CD4-positive, alpha-beta memory T cell (primary cell): Measurements from ENCODE around the gene NID1. TPM values are rescaled to one million over a fixed set of nuclear protein-coding genes. Genes with fewer than 3 reads are reported as not detected.
A peak's percentile ranks its signal among the peaks of the same experiment; 100 is the strongest.
"Not testable (repeated sequence)": the region's sequence is repeated elsewhere in the genome, so short reads cannot be mapped to it uniquely, and the experiment has no call there.

Source experiments
- CTCF ChIA-PET: fragments of 350-600 bp; sonication (Branson Sonifier 250); formaldehyde crosslinking; loops from one replicate; lab custom pipeline; 2021; ENCODE audit warnings: inconsistent platforms; ENCODE audit not compliant: partially characterized antibody; lab: Charles Lee
- POLR2A ChIA-PET: fragments of 350-600 bp; sonication (Branson Sonifier 250); formaldehyde crosslinking; loops from one replicate; lab custom pipeline; 2021; ENCODE audit not compliant: partially characterized antibody; lab: Charles Lee
- DNase-seq, 5 donors: peaks; one replicate each; pipeline versions ENCODE4 v3.0.0 to v3.0.0-alpha.2; 2020 to 2022; ENCODE audit warnings: mixed read lengths in 1 of 5
- H3K27ac ChIP-seq: one replicate; pipeline ENCODE4 v1.7.0; 2013; ENCODE audit warnings: low read depth, low read length
- H3K27me3 ChIP-seq: 2 replicates; pipeline ENCODE4 v1.7.0; 2013; ENCODE audit warnings: mild to moderate bottlenecking, low read length, moderate library complexity; ENCODE audit not compliant: insufficient read depth
- H3K36me3 ChIP-seq: 2 replicates; pipeline ENCODE4 v1.7.0; 2013; ENCODE audit warnings: mild to moderate bottlenecking, low read length, moderate library complexity; ENCODE audit not compliant: insufficient read depth
- H3K4me1 ChIP-seq: 2 replicates; pipeline ENCODE4 v1.7.0; 2013; ENCODE audit warnings: mild to moderate bottlenecking, low read length, moderate library complexity; ENCODE audit not compliant: insufficient read depth
- H3K4me3 ChIP-seq, 2 donors: one replicate each; pipeline ENCODE4 v1.7.0; 2013; ENCODE audit warnings: low read length in 2 of 2, mild to moderate bottlenecking in 1 of 2
- H3K9me3 ChIP-seq, 2 donors: one replicate each; pipeline ENCODE4 v1.7.0; 2013; ENCODE audit warnings: low read length in 2 of 2, control low read depth in 1 of 2; ENCODE audit not compliant: control insufficient read depth in 1 of 2
- H3K27ac Mint-ChIP-seq, 7 donors: one replicate each; pipeline ENCODE4 v1.8.0; 2020 to 2021; ENCODE audit warnings: mixed read lengths in 7 of 7, mild to moderate bottlenecking in 6 of 7, inconsistent platforms in 3 of 7, moderate library complexity in 3 of 7
- H3K27me3 Mint-ChIP-seq, 2 donors: one replicate each; pipeline ENCODE4 v1.8.0; 2020 to 2021; ENCODE audit warnings: mixed read lengths in 2 of 2
- H3K36me3 Mint-ChIP-seq, 2 donors: one replicate each; pipeline ENCODE4 v1.8.0; 2020 to 2021; ENCODE audit warnings: mixed read lengths in 2 of 2, inconsistent platforms in 1 of 2, mild to moderate bottlenecking in 1 of 2
- H3K4me1 Mint-ChIP-seq, 4 donors: one replicate each; pipeline ENCODE4 v1.8.0; 2020 to 2021; ENCODE audit warnings: mixed read lengths in 4 of 4, mild to moderate bottlenecking in 1 of 4
- H3K4me3 Mint-ChIP-seq, 8 donors: one replicate each; pipeline ENCODE4 v1.8.0; 2020 to 2021; ENCODE audit warnings: mixed read lengths in 8 of 8, mild to moderate bottlenecking in 7 of 8, moderate library complexity in 6 of 8, inconsistent platforms in 3 of 8
- H3K9me3 Mint-ChIP-seq, 8 donors: one replicate each; pipeline ENCODE4 v1.8.0; 2020 to 2021; ENCODE audit warnings: mixed read lengths in 8 of 8, mild to moderate bottlenecking in 5 of 8, inconsistent platforms in 3 of 8, moderate library complexity in 1 of 8
- intact Hi-C: fragments of 100-400 bp; cut with micrococcal nuclease; formaldehyde crosslinking; loops from one replicate; pipeline ENCODE4 v1.15.1; 2023
- polyA plus RNA-seq, 2 donors: library from polyadenylated mRNA; unstranded; fragments of 300-500 nt; fragmentation: Illumina TruSeq; gene quantifications; one replicate each; pipeline ENCODE4 v1.2.3, GENCODE V29; 2021
- total RNA-seq, 2 experiments: library from RNA; stranded (reverse); gene quantifications; one replicate each; pipeline ENCODE4 v1.2.3, GENCODE V29; 2021

The NID1 gene
- total and polyA plus RNA-seq, 4 experiments from 2014 or later, result 0.08 to 0.17 TPM; not detected in 2

DNA sequence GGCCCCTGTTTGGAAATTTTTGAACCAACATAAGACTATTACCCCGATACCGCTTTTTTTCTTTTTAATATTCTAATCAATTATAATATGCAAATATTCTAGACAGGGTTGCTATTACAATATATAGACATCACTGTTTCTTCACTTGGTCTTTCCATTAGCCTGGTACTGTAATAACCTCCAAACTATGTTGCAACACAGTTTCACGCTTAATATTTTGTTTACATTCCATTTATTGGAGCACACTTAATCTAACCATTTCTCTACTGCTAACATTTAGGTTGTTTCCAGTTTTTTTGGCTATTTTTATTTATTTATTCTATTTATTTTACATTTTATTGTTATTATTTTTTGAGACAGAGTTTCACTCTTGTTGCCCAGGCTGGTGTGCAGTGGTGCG lies 17.6 kb upstream of the NID1 start:
- peaks cover 0 to 1% (median under 1%) of the 10 kb centered on the region in 4 donors for H3K4me1 Mint-ChIP-seq
- no peak overlapping the region for H3K27ac Mint-ChIP-seq
- peaks cover 1 to 4% of the 10 kb centered on the region in 2 donors for H3K27me3 Mint-ChIP-seq
- Histone ChIP-seq H3K36me3 (no peaks in the 10 kb centered on the region), H3K9me3 (no peaks in the 10 kb centered on the region), H3K27ac (no peak overlapping the region), H3K4me1 (no peaks in the 10 kb centered on the region), H3K4me3 (no peak overlapping the region), H3K27me3 (no peaks in the 10 kb centered on the region)
- ChIA-PET POLR2A (no interaction called here), CTCF (no interaction called here)
- intact Hi-C loops, result no loop called here
- H3K36me3 Mint-ChIP-seq, result no peaks in the 10 kb centered on the region
- H3K9me3 Mint-ChIP-seq, result peaks cover 0 to 4% (median 0%) of the 10 kb centered on the region in 8 donors
- no peak overlapping the region for H3K4me3 Mint-ChIP-seq
- no peak for DNase-seq

GRCh38 chr1:236081546-236082227 lies 16.8 kb upstream of the NID1 start:
- POLR2A ChIA-PET, result no interaction called here

GRCh38 chr1:236079703-236080102 lies 14.8 kb upstream of the NID1 start:
- H3K4me3 Mint-ChIP-seq, result no peak overlapping the region
- H3K36me3 Mint-ChIP-seq, result no peaks in the 10 kb centered on the region
- peak overlapping the region in 1 of 7 donors; percentile 54 for H3K27ac Mint-ChIP-seq
- Histone ChIP-seq H3K27me3 (no peaks in the 10 kb centered on the region), H3K4me1 (no peaks in the 10 kb centered on the region), H3K4me3 (no peak overlapping the region), H3K27ac (no peak overlapping the region), H3K36me3 (no peaks in the 10 kb centered on the region), H3K9me3 (no peaks in the 10 kb centered on the region)
- no peaks in the 10 kb centered on the region for H3K27me3 Mint-ChIP-seq
- DNase-seq, result no peak
- CTCF ChIA-PET, result no interaction called here
- no peaks in the 10 kb centered on the region for H3K4me1 Mint-ChIP-seq
- peaks cover 0 to 4% (median 0%) of the 10 kb centered on the region in 8 donors for H3K9me3 Mint-ChIP-seq
- POLR2A ChIA-PET, result no interaction called here
- intact Hi-C loops, result no loop called here

More at GRCh38 chr1:236081546-236082227, 16.8 kb upstream of the NID1 start:
- intact Hi-C loops, result no loop called here
- H3K27ac ChIP-seq, result no peak overlapping the region
- H3K4me3 ChIP-seq, result no peak overlapping the region
- H3K36me3 ChIP-seq, result no peaks in the 10 kb centered on the region
- H3K27me3 ChIP-seq, result no peaks in the 10 kb centered on the region
- no peaks in the 10 kb centered on the region for H3K9me3 ChIP-seq
- no peak overlapping the region for H3K4me3 Mint-ChIP-seq
- H3K36me3 Mint-ChIP-seq, result no peaks in the 10 kb centered on the region
- DNase-seq, result no peak
- no peaks in the 10 kb centered on the region for H3K4me1 ChIP-seq
- CTCF ChIA-PET, result no interaction called here
- peaks cover 0 to 4% (median 0%) of the 10 kb centered on the region in 8 donors for H3K9me3 Mint-ChIP-seq
- peaks cover 0 to 1% (median 0%) of the 10 kb centered on the region in 4 donors for H3K4me1 Mint-ChIP-seq
- H3K27ac Mint-ChIP-seq, result peak overlapping the region in 1 of 7 donors; percentile 48
- peaks cover 0 to 4% of the 10 kb centered on the region in 2 donors for H3K27me3 Mint-ChIP-seq

DNA sequence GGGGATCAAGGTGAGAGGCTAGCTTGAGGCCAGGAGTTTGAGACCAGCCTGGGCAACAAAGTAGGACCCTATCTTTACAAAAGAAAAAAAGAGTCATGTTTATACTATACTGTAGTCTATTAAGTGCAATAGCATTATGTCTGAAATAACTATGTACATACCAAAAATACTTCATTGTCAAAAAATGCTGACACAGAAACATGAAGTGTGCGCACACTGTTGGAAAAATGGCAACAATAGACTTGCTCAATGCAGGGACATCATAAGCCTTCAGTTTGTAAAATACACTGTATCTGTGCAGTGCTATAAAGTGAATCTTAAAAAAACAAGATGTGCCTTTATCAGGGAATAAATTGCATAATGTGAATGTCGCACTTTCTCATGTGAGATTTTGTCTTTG lies 14.1 kb upstream of the NID1 start:
- H3K4me3 Mint-ChIP-seq, result no peak overlapping the region

GRCh38 chr1:236078077-236078476 lies 13.2 kb upstream of the NID1 start:
- intact Hi-C loops, H3K4me3 Mint-ChIP-seq, H3K4me1 ChIP-seq, CTCF ChIA-PET, H3K27ac Mint-ChIP-seq, H3K9me3 Mint-ChIP-seq, H3K9me3 ChIP-seq, H3K36me3 Mint-ChIP-seq, H3K27ac ChIP-seq, DNase-seq, POLR2A ChIA-PET, H3K36me3 ChIP-seq, H3K27me3 Mint-ChIP-seq, H3K27me3 ChIP-seq, H3K4me1 Mint-ChIP-seq, H3K4me3 ChIP-seq: not testable (repeated sequence)

More for the DNA sequence above, 14.1 kb upstream of the NID1 start:
- no peak overlapping the region for H3K4me3 ChIP-seq
- DNase-seq, result no peak
- Mint-ChIP-seq H3K9me3 (peaks cover 0 to 4% (median 0%) of the 10 kb centered on the region in 8 donors), H3K4me1 (no peaks in the 10 kb centered on the region), H3K27me3 (no peaks in the 10 kb centered on the region), H3K36me3 (no peaks in the 10 kb centered on the region), H3K27ac (no peak overlapping the region)
- H3K9me3 ChIP-seq, result no peaks in the 10 kb centered on the region
- ChIA-PET CTCF (no interaction called here), POLR2A (no interaction called here)
- no peaks in the 10 kb centered on the region for H3K36me3 ChIP-seq
- intact Hi-C loops, result no loop called here
- no peak overlapping the region for H3K27ac ChIP-seq
- H3K4me1 ChIP-seq, result no peaks in the 10 kb centered on the region
- H3K27me3 ChIP-seq, result no peaks in the 10 kb centered on the region

- Mint-ChIP-seq H3K4me3 (no peak overlapping the region), H3K36me3 (no peaks in the 10 kb centered on the region), H3K9me3 (peaks cover 0 to 7% (median 0%) of the 10 kb centered on the region in 8 donors), H3K4me1 (no peaks in the 10 kb centered on the region), H3K27ac (no peak overlapping the region), H3K27me3 (peaks cover 0 to 2% of the 10 kb centered on the region in 2 donors)
- Histone ChIP-seq H3K9me3 (no peaks in the 10 kb centered on the region), H3K27ac (no peak overlapping the region), H3K4me1 (no peaks in the 10 kb centered on the region), H3K36me3 (no peaks in the 10 kb centered on the region), H3K27me3 (no peaks in the 10 kb centered on the region), H3K4me3 (no peak overlapping the region)
- DNase-seq, result no peak
- intact Hi-C loops, result no loop called here
- POLR2A ChIA-PET, result no interaction called here
- CTCF ChIA-PET, result interaction anchor here (1.5 kb wide), 1 partner anchor 9 kb away, joined by 4 read pairs; no protein-coding TSS in a partner anchor
Measured at GRCh38 chr1:236075848-236076247, 11.0 kb upstream of the NID1 start.

DNA sequence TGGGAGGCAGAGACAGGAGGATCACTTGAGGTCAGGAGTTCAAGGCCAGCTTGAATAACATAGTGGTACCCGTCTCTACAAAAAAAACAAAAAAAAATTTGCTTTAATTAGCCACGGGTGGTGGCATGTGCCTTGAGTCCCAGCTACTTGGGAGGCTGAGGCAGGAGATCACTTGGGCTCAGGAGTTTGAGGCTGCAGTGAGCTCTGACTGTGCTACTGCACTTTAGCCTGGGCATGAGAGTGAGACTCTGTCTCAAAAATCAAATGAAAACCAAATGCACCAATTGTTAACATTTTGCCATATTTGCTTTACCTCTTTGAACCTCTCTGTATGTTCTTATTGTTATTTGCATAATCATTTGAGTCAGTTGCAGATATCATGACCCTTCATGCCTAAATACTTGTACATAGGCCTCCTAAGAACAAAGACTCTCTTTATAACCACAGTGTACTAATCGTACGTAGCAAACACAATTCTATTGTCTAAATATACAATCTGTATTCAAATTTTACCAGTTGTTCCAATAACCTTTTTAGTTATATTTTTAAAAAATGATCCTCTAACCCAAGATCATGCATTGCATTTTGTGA lies 8.5 kb upstream of the NID1 start:
- no peak for DNase-seq

More for the DNA sequence above, 8.5 kb upstream of the NID1 start:
- Mint-ChIP-seq H3K36me3 (no peaks in the 10 kb centered on the region), H3K4me1 (no peaks in the 10 kb centered on the region), H3K27ac (no peak overlapping the region), H3K9me3 (peaks cover 0 to 9% (median 0%) of the 10 kb centered on the region in 8 donors), H3K4me3 (no peak overlapping the region), H3K27me3 (peaks cover 0 to 5% of the 10 kb centered on the region in 2 donors)
- H3K27ac ChIP-seq, result no peak overlapping the region
- no peaks in the 10 kb centered on the region for H3K36me3 ChIP-seq
- POLR2A ChIA-PET, result no interaction called here
- H3K27me3 ChIP-seq, result no peaks in the 10 kb centered on the region
- CTCF ChIA-PET, result no interaction called here
- intact Hi-C loops, result no loop called here
- H3K9me3 ChIP-seq, result no peaks in the 10 kb centered on the region
- H3K4me1 ChIP-seq, result no peaks in the 10 kb centered on the region
- H3K4me3 ChIP-seq, result no peak overlapping the region
